ENCODE results near the gene SLC1A5.

DNA sequence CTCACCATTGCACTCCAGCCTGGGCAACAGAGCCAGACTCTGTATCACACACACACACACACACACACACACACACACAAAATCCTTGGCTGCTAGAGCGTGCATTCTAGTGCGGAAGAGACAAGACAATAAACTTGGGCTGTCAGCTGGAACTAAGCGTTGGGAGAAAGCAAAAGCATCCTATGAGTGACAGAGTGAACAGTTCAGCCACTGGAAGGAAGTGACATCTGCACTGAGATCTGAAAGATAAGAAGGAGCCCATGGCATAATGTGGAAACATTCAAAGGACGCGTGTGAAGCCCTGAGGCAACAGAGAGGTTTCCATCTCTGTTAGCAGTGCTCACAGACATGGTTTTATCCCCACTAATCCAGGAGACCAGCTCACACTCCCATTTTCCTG lies 3.5 kb upstream of the SLC1A5 start:
- TF ChIP-seq, protein P1, sequence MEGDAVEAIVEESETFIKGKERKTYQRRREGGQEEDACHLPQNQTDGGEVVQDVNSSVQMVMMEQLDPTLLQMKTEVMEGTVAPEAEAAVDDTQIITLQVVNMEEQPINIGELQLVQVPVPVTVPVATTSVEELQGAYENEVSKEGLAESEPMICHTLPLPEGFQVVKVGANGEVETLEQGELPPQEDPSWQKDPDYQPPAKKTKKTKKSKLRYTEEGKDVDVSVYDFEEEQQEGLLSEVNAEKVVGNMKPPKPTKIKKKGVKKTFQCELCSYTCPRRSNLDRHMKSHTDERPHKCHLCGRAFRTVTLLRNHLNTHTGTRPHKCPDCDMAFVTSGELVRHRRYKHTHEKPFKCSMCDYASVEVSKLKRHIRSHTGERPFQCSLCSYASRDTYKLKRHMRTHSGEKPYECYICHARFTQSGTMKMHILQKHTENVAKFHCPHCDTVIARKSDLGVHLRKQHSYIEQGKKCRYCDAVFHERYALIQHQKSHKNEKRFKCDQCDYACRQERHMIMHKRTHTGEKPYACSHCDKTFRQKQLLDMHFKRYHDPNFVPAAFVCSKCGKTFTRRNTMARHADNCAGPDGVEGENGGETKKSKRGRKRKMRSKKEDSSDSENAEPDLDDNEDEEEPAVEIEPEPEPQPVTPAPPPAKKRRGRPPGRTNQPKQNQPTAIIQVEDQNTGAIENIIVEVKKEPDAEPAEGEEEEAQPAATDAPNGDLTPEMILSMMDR (IDR thresholded peaks at IDR 0.05): no peak
- no peak for TF ChIP-seq POLR2AphosphoS5 (IDR thresholded peaks at IDR 0.05)
